Activated CD4-positive, CD25-positive, alpha-beta regulatory T cell (primary cell): ENCODE measurements around the gene BCL2L2.

Experiments used
- DNase-seq, 4 experiments: peaks; one replicate each; lab custom pipeline; 2025; lab: John Stamatoyannopoulos, UW

Gene BCL2L2

DNA sequence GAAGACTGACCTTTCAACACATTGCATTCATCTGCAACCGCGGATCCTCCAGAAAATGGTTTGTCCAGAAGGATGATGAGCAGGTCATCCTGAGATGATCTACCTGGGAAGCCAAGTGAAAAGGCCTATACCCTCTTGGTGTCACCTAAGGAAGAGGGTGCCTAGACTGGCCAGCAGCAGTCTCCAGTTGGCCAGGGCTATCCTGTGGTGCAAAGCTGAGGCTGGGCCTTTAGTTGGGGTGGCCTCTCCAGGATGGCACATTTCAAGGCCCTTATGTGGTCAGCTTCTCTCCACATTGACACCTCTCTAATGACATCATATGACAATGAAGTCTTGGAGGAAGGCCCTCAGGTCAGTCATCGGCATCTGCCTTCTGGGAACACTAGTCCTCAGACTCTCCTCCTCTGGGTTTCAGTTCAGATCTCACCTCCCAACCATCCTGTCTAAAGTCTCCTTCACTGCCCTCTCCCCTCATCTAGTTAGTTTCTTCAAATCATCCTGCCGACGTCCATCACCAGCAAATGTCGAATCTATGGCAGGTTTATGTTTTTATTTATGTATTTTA is 49.3 kb downstream of the BCL2L2 start:
- DNase-seq = no peak

DNA sequence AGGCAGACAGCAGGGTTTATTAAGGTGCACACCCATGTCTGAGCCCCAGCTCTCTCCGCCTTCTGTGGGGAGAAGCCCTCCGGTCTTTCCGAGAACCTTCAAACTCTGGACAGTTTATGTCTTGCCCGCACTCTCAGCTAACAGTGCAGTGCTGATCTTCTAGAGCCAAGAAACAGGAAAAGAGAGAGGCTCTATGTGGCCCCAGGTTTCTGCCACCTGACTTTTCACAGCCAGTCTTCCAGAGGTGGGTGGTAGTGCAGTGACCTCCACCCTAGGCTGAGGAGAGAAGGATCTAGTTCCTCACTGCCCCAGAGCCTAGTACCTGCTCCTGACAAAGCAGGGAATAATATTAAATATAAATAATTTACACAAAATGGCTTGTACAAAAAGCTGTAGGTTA is 50.0 kb downstream of the BCL2L2 start:
- DNase-seq = no peak

DNA sequence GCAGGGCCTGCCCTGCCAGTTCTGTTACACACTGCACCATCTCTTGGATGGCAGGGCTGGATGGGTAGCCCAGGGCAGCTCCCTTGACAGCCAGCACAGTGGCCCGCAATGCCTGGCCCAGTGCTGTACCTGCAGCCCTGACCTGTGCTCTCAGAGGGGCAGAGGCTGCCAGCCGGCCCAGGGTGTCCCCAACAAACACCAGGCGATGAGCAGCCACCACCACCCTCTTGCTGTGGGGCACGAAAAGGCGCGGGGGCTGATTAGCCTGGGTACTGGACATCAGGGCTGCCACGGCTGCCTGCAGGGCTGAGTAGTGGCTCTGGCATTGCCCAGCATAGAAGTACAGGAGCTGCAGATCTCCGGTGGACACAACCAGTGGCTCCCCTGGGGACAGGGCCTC is 50.6 kb downstream of the BCL2L2 start:
- DNase-seq = no peak

DNA sequence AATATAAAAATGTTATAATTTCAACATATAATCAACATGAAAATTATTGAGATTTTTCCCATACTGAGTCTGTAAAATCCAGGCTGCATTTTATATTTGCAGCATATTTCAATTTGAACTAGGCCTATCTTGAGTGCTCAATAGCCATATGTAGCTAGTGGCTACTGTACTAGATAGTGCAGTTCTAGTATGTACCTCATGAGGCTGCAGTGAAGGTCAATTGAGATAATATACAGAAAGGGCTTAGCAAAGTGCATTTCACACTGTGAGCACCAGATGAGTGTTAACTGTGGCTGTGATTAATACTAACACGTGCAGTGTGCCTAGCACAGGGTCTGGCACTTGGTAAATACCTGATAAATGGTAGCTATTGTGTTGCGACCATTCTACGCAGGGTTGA is 51.4 kb downstream of the BCL2L2 start:
- no peak for DNase-seq

DNA sequence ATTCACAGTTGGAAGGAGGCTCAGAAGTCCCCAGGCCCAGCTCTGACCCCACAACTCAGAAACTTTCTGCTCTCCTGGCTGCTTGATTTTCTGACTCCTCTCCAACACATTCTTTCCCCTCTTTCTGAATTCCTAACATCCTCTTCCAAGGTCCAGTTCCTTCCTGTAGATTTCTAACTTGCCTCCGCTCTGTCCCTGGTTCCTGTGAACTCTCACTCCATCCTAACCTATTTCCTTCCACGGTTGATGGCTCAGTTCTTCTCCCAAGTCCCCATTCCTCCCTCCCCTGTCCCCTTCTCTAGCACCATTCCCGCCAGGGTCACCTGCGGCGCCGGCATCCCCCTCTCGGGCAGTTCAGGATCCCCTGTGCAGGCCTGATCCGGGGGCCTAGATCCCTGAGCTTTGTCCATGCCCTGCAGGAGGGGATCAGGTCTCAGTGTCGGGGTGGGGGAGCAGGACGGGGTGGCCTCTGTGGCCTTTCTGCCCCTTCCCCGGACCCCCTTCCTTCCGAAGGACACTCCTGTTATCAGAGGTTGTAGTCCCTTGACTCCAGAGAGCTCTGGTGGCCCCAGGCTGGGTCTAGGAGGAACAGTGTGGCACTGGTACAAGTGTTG is 52.0 kb downstream of the BCL2L2 start:
- no peak for DNase-seq

DNA sequence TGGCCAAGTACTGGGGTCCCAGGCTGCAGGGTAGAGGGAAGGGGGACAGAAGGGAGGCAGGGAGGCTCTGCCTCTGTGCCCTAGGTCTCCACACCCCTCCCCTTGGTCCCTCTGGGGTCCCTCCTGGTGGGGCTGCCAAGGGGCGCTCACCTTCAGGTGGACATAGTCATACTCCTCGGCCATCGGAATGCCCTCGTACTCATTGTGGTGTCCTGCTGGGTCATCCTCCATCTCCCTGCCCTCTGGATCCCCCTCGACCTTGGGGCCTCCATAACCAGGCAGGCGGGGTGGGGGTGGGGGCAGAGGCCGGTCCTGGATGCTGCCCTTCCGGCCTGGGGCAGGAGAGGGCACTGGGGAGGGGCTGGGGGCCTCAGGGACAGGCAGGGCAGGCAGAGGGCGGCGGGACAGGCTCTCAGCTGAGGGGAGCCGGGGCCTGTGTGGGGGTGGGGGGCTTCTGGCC is 52.6 kb downstream of the BCL2L2 start:
- DNase-seq = no peak

DNA sequence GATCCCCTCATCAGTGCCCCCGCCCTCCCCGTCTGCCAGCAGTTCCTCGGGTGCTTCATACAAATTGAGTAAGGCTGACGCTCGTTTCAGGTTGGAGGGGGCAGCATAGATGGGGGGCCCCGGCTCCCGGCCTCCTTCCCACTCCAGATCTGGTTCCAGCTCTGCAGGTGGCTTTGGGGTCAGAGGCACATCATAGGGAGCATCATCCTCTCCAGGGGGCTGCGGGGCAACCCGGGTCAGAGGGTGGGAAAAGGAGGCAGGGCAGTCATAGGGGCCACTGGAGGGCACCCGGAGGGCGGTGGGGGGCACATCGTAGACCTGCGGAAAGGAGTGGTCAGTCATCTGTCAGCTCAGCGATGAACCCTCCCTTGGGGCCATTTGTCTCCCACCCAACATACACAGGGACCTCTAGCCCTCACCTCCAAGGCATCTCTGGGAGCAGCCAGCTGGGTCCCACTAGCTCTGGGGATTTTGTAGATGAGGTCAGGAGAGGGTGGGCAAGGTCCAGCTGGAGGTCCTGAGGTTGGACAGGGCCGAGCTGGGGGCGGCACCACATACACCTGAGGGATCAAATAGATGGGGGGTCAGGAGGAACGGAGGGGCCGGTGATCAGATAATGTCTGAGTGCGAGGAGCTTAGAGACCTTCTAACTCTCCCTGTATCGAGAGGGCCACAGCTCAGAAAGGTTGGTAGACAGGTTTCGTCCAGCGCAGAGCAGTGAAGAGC is 53.3 kb downstream of the BCL2L2 start:
- no peak for DNase-seq

DNA sequence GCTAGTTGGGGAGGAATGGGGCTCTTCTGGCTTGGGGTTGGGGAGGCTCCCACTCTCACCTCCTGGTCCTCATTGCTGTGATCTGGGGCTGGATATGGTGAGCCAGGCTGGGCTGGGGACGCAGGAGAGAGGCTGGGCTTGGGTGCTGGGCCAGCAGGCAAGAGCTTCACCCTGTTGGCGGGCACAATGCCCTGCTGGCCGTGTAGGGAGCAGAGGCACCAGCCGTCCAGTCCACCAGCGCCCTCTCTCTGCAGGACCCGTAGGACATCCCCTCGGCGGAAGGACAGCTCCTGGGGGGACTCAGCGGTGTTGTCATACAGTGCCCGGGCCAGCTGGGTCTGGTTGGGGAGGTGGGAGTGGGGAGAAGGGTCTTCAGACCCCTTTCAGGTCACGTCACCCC is 53.9 kb downstream of the BCL2L2 start:
- DNase-seq = no peak

DNA sequence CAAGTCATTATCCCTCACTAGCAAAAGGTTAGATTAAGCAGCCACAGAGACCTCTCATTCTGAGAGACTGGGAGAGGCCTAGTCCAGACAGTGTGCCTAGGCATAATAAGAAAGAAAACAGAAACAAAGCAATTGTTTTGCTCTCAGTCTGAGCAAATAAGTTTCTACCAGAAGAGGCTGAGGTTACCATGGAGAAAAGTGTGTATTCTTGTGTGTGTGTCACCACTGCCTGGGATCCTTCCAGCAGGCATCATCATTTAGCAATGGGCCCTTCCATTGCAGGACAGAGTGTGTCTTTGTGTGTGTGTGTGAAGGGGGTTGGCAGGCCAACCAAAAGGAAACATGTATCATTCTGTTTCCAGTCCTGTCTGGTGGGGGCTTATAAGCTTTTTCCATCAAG is 54.7 kb downstream of the BCL2L2 start:
- DNase-seq = no peak
